Ishikawa (cell line): ENCODE results near the gene SFT2D2.

Experiments
- CEBPB ChIP-seq: IDR thresholded peaks from 2 replicates; pipeline ENCODE4 v1.6.1; 2012
- CREB1 ChIP-seq: IDR thresholded peaks from 2 replicates; pipeline ENCODE4 v1.6.1; 2012; ENCODE audit warnings: low read depth
- EGR1 ChIP-seq: IDR thresholded peaks from 2 replicates; pipeline ENCODE4 v1.6.1; 2012
- EP300 ChIP-seq: IDR thresholded peaks from 2 replicates; pipeline ENCODE4 v1.6.1; 2012; ENCODE audit warnings: borderline replicate concordance
- FOXM1 ChIP-seq: IDR thresholded peaks from 2 replicates; pipeline ENCODE4 v1.6.1; 2012; ENCODE audit warnings: low read depth, borderline replicate concordance
- MAX ChIP-seq: IDR thresholded peaks from 2 replicates; pipeline ENCODE4 v1.6.1; 2012
- RAD21 ChIP-seq: IDR thresholded peaks from 2 replicates; pipeline ENCODE4 v1.6.1; 2012; ENCODE audit warnings: low read depth
- REST ChIP-seq: IDR thresholded peaks from 2 replicates; pipeline ENCODE4 v1.6.1; 2012; ENCODE audit warnings: low read depth, mild to moderate bottlenecking
- TAF1 ChIP-seq: IDR thresholded peaks from 2 replicates; pipeline ENCODE4 v1.6.1; 2012; ENCODE audit warnings: low read depth, mild to moderate bottlenecking
- TCF12 ChIP-seq: IDR thresholded peaks from 2 replicates; pipeline ENCODE4 v1.6.1; 2012; ENCODE audit warnings: low read depth
- TEAD4 ChIP-seq: IDR thresholded peaks from 2 replicates; pipeline ENCODE4 v1.6.1; 2012
- YY1 ChIP-seq: IDR thresholded peaks from 2 replicates; pipeline ENCODE4 v1.6.1; 2012; ENCODE audit warnings: low read depth

GRCh38 chr1:168261390-168261789 is 35.6 kb downstream of the SFT2D2 start:
- no peak for TF ChIP-seq RAD21
- no peak for TF ChIP-seq TCF12
- no peak for TF ChIP-seq CREB1
- TF ChIP-seq TAF1 = no peak
- no peak for TF ChIP-seq FOXM1
- no peak for TF ChIP-seq YY1
- TF ChIP-seq TEAD4 = no peak
- no peak for TF ChIP-seq EP300
- no peak for TF ChIP-seq MAX
- TF ChIP-seq CEBPB = no peak
- no peak for TF ChIP-seq EGR1
- TF ChIP-seq REST = no peak
